SU-DHL-6 (cell line): ENCODE results near the gene PGLYRP4.

Experiments used
- H2AFZ ChIP-seq: fragments of 200-600 bp; sonication (generic); 2 replicates; pipeline ENCODE4 v1.6.1; 2014; ENCODE audit warnings: low read depth, mild to moderate bottlenecking, moderate library complexity, mixed read lengths, antibody characterized with exemption, low read length; ENCODE audit not compliant: severe bottlenecking
- H3F3A ChIP-seq: fragments of 200-600 bp; shearing (Covaris generic); 2 replicates; pipeline ENCODE4 v1.6.0; 2016; ENCODE audit warnings: antibody characterized with exemption, mild to moderate bottlenecking; ENCODE audit not compliant: insufficient read depth
- H3K27ac ChIP-seq: fragments of 200-600 bp; sonication (generic); 2 replicates; pipeline ENCODE4 v1.5.1; 2016; ENCODE audit warnings: low read depth, mild to moderate bottlenecking, low read length, moderate library complexity, mixed read lengths
- H3K27me3 ChIP-seq: fragments of 200-600 bp; sonication (generic), shearing (Covaris generic); 2 replicates; pipeline ENCODE4 v1.6.0; 2014; ENCODE audit warnings: mild to moderate bottlenecking, low read length
- H3K36me3 ChIP-seq: fragments of 200-600 bp; sonication (generic); 2 replicates; pipeline ENCODE4 v1.6.1; 2014; ENCODE audit warnings: mild to moderate bottlenecking, low read length, mixed read lengths
- H3K4me2 ChIP-seq: fragments of 300-600, 200-600 bp; shearing (Covaris generic), sonication (generic); 2 replicates; pipeline ENCODE4 v1.6.0; 2014; ENCODE audit warnings: low read length, low read depth, mild to moderate bottlenecking; ENCODE audit not compliant: poor library complexity, severe bottlenecking
- H3K4me3 ChIP-seq: fragments of 200-600 bp; sonication (generic); 2 replicates; pipeline ENCODE4 v1.5.1; 2014; ENCODE audit warnings: antibody characterized with exemption, low read length, mild to moderate bottlenecking, mixed read lengths; ENCODE audit not compliant: insufficient read depth, poor library complexity, severe bottlenecking
- H3K79me2 ChIP-seq: fragments of 200-600 bp; sonication (generic); 2 replicates; pipeline ENCODE4 v1.6.1; 2014; ENCODE audit warnings: mild to moderate bottlenecking, low read length, moderate library complexity; ENCODE audit not compliant: insufficient read depth
- H3K9ac ChIP-seq: fragments of 200-600 bp; sonication (generic); 2 replicates; pipeline ENCODE4 v1.7.0; 2014; ENCODE audit warnings: mild to moderate bottlenecking, low read length
- H3K9me2 ChIP-seq: fragments of 200-600 bp; sonication (generic); replicated peaks from 2 replicates; pipeline ENCODE4 v1.6.1; 2014; ENCODE audit warnings: low read length; ENCODE audit not compliant: insufficient read depth
- H3K9me3 ChIP-seq: fragments of 200-600 bp; sonication (generic); 2 replicates; pipeline ENCODE4 v1.6.1; 2014; ENCODE audit warnings: low read length, mixed read lengths; ENCODE audit not compliant: insufficient read depth
- H4K20me1 ChIP-seq: fragments of 200-600 bp; sonication (generic); 2 replicates; pipeline ENCODE4 v1.6.1; 2014; ENCODE audit warnings: low read depth, mild to moderate bottlenecking, antibody characterized with exemption, low read length, moderate library complexity, mixed read lengths
- EZH2phosphoT487 ChIP-seq: fragments of 200-600 bp; sonication (generic), shearing (Covaris generic); conservative IDR thresholded peaks from 2 replicates; pipeline ENCODE4 v1.6.1; 2018; ENCODE audit warnings: mild to moderate bottlenecking, antibody characterized with exemption, low read length, moderate library complexity, mixed read lengths
- TF ChIP-seq, protein P1 (sequence below): fragments of 200-600 bp; sonication (generic); IDR thresholded peaks from one replicate; pipeline ENCODE4 v1.5.1; 2017; ENCODE audit warnings: antibody characterized with exemption, mild to moderate bottlenecking, low read length, moderate library complexity; ENCODE audit not compliant: insufficient read depth, poor library complexity, severe bottlenecking

Gene PGLYRP4

DNA sequence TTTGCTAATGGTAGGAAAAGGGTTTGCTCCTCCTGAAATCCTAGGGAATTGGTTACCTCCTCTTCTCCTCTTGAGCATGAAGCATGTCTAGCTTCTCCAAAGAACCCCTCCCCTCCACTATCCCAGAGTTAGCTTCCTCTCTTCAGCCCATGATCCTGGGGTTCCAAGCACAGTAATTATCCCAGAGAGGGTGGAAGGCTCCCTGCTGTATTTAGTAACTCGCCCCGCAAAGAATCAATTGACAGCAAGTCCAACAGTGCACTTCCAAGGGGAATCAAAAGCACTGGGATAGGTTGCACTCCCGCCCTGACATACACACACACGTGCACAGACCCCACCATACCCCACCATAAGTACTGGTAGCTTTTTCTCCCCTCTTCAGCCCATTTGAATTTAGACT, 39.1 kb upstream of the PGLYRP4 start:
- TF ChIP-seq EZH2phosphoT487: no peak
- no peak overlapping the region for H3K4me2 ChIP-seq
- H3K79me2 ChIP-seq: no peaks in the 10 kb centered on the region
- H3K4me3 ChIP-seq: no peak overlapping the region
- no peak overlapping the region for H3K9ac ChIP-seq
- H2AFZ ChIP-seq: no peak overlapping the region
- no peaks in the 10 kb centered on the region for H3K9me2 ChIP-seq
- no peaks in the 10 kb centered on the region for H3F3A ChIP-seq
- no peaks in the 10 kb centered on the region for H4K20me1 ChIP-seq
- H3K27ac ChIP-seq: no peak overlapping the region
- H3K9me3 ChIP-seq: no peaks in the 10 kb centered on the region
- no peaks in the 10 kb centered on the region for H3K27me3 ChIP-seq
- H3K36me3 ChIP-seq: no peaks in the 10 kb centered on the region

DNA sequence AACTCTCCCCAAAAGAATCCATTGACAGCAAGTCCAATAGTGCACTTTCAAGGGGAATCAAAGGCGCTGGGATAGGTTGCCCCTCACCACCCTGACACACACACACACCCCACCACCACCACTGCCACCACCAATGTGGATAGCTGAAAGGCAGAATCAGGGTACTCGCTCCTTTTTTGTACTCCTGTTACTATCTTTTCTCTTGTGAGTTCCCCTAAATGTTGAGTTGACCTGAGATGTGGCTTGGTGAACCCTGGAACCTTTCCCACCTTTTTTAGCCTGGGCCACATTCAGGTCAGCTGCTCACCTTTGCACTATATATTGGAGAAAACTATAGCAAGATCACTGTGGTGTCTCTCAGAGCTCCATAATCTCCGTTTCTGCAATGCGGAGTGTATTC, 38.4 kb upstream of the PGLYRP4 start:
- H3K27me3 ChIP-seq: no peaks in the 10 kb centered on the region
- no peak overlapping the region for H3K27ac ChIP-seq
- H4K20me1 ChIP-seq: no peaks in the 10 kb centered on the region
- no peaks in the 10 kb centered on the region for H3F3A ChIP-seq
- no peaks in the 10 kb centered on the region for H3K9me3 ChIP-seq
- H2AFZ ChIP-seq: no peak overlapping the region
- H3K4me3 ChIP-seq: no peak overlapping the region
- no peaks in the 10 kb centered on the region for H3K79me2 ChIP-seq
- TF ChIP-seq, protein P1, sequence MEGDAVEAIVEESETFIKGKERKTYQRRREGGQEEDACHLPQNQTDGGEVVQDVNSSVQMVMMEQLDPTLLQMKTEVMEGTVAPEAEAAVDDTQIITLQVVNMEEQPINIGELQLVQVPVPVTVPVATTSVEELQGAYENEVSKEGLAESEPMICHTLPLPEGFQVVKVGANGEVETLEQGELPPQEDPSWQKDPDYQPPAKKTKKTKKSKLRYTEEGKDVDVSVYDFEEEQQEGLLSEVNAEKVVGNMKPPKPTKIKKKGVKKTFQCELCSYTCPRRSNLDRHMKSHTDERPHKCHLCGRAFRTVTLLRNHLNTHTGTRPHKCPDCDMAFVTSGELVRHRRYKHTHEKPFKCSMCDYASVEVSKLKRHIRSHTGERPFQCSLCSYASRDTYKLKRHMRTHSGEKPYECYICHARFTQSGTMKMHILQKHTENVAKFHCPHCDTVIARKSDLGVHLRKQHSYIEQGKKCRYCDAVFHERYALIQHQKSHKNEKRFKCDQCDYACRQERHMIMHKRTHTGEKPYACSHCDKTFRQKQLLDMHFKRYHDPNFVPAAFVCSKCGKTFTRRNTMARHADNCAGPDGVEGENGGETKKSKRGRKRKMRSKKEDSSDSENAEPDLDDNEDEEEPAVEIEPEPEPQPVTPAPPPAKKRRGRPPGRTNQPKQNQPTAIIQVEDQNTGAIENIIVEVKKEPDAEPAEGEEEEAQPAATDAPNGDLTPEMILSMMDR: no peak
- no peak for TF ChIP-seq EZH2phosphoT487
- no peak overlapping the region for H3K9ac ChIP-seq
- no peaks in the 10 kb centered on the region for H3K36me3 ChIP-seq
- H3K9me2 ChIP-seq: no peaks in the 10 kb centered on the region
- no peak overlapping the region for H3K4me2 ChIP-seq

DNA sequence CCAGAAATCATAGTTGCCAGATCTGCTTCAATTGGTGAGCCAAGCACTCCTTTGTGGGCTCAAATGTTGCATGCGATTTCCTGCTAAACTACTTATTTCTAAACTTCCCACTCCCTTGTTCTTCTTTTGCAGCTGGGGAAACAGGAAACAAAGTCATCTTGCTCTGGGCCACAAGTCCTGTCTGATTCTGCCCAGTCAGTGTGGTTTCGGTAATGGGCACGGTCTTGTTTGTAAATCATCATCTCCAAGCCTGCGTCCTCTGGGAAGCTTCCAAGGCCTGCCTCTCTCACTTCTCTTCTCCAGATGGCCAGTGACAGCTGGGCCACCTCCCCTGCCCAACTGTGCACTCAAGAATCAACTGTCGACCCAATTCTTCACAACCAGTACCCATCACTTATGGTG, 37.9 kb upstream of the PGLYRP4 start:
- H3K9ac ChIP-seq: no peak overlapping the region
- no peaks in the 10 kb centered on the region for H3K79me2 ChIP-seq
- peaks cover under 1% of the 10 kb centered on the region; the same call in 1 of the 2 replicates for H3K9me3 ChIP-seq
- no peak overlapping the region for H2AFZ ChIP-seq
- H3F3A ChIP-seq: no peaks in the 10 kb centered on the region
- H4K20me1 ChIP-seq: no peaks in the 10 kb centered on the region
- H3K4me2 ChIP-seq: no peak overlapping the region
- TF ChIP-seq EZH2phosphoT487: no peak
- TF ChIP-seq, protein P1: no peak
- H3K27ac ChIP-seq: no peak overlapping the region
- no peak overlapping the region for H3K4me3 ChIP-seq
- H3K27me3 ChIP-seq: no peaks in the 10 kb centered on the region
- no peaks in the 10 kb centered on the region for H3K9me2 ChIP-seq
- H3K36me3 ChIP-seq: no peaks in the 10 kb centered on the region

DNA sequence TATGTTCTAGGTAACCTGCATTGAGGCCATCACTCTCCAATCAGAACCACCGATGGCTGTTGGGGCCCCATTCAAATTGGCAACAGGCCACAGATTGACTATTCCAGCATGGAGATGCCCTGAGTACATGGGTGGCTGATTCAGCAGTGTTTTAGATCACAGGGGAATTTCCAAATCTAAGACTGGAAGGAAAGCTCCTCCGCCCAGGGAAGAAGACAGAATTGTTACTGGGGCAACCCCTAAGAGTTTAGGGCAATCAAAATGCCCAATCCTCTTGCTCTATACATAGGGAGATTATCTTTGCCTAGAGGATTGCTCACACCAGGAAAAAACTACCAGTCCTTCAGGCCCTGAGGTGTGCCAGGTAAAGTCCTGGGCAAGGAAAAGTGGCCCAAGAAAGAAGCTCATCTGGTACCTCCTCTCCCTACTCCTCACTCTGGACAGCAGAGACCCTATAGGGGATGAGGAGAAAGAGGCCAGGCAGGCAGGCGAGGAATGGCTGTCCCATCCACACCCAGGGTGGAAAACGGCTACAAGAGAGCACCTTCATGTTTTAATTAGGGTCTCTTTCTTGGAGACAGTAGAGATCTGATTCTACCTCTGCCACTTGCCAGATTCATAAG, 36.4 kb upstream of the PGLYRP4 start:
- H2AFZ ChIP-seq: no peak overlapping the region
- no peaks in the 10 kb centered on the region for H3K27me3 ChIP-seq
- H3K9me3 ChIP-seq: peaks cover 4% of the 10 kb centered on the region; the same call in 1 of the 2 replicates
- no peaks in the 10 kb centered on the region for H3K36me3 ChIP-seq
- no peaks in the 10 kb centered on the region for H3K9me2 ChIP-seq
- H3K79me2 ChIP-seq: no peaks in the 10 kb centered on the region
- H4K20me1 ChIP-seq: no peaks in the 10 kb centered on the region
- no peak overlapping the region for H3K4me3 ChIP-seq
- H3K27ac ChIP-seq: no peak overlapping the region
- no peak overlapping the region for H3K9ac ChIP-seq
- TF ChIP-seq EZH2phosphoT487: no peak
- TF ChIP-seq, protein P1: no peak
- no peaks in the 10 kb centered on the region for H3F3A ChIP-seq
- H3K4me2 ChIP-seq: no peak overlapping the region
